PC-9 (cell line): ENCODE results near the gene HOOK1.

Experiments used
- CTCF ChIP-seq: fragments of 200-600 bp; sonication (generic); conservative IDR thresholded peaks from 2 replicates; pipeline ENCODE4 v1.6.1; 2017; ENCODE audit warnings: mixed run types, antibody characterized with exemption, mild to moderate bottlenecking, moderate library complexity
- EZH2 ChIP-seq: fragments of 200-600 bp; sonication (generic); IDR thresholded peaks from 2 replicates; pipeline ENCODE4 v1.8.0; 2017; ENCODE audit warnings: antibody characterized with exemption, low read depth

GRCh38 chr1:59901770-59902388 lies 87.1 kb downstream of the HOOK1 start:
- no peak for TF ChIP-seq EZH2
- TF ChIP-seq CTCF, result no peak
